UCSD-AML1 (cell line): ENCODE results near the gene ADAMTS17.
A peak's percentile ranks its signal among the peaks of the same experiment; 100 is the strongest.

ENCODE experiments used
- DNase-seq: peaks from one replicate; lab custom pipeline; 2025; ENCODE audit not compliant: unreplicated experiment; lab: John Stamatoyannopoulos, UW

The ADAMTS17 gene

DNA sequence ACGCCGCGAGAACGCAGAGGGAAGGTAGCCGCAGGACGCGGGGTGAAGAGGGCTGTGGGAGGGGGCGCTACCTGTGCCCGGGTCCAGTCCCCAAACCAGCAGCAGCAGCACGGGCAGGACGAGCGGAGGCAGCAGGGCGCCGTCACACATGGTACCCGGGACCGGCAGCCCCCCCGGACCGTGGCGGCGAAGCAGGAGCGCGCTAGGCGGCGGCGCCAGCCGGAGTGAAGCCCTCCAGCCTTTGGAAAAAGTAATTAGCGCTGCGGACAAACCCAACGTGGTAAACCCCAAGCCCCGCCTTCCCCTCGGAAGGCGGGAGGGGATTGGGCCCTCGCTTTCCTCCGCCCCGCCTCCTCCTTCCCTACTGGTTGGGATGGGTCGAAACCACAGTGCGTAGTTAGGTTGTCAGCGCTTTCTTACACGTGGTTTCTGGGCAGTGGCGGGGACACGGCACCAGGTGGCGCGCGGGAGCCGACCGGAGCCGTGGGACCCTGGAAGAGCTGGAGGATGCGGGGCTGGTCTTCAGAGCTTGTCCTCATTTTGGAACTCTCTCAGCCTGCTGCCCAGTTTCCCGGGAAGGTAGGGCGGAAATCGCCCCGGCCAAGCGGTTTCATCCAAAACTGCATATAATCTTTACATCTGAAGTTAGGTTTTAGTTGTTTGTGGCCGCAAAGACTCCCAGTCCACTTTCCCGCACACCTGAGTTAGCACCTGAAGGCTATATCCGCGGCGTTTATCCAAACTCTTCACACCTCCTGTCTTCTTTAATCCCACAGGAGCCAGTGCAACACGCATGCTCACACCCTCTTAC, at the start of gene ADAMTS17:
TSS of gene ADAMTS17 (minus strand) at position 226 of the 811 bp plus-strand sequence. CDS start at position 150, 76 bp downstream.
- peak; percentile 84 for DNase-seq

- DNase-seq: no peak
Observed at GRCh38 chr15:100385300-100386050, 43.7 kb upstream of the ADAMTS17 start.

- DNase-seq: no peak
Observed at GRCh38 chr15:100384108-100384410, 42.3 kb upstream of the ADAMTS17 start.

DNA sequence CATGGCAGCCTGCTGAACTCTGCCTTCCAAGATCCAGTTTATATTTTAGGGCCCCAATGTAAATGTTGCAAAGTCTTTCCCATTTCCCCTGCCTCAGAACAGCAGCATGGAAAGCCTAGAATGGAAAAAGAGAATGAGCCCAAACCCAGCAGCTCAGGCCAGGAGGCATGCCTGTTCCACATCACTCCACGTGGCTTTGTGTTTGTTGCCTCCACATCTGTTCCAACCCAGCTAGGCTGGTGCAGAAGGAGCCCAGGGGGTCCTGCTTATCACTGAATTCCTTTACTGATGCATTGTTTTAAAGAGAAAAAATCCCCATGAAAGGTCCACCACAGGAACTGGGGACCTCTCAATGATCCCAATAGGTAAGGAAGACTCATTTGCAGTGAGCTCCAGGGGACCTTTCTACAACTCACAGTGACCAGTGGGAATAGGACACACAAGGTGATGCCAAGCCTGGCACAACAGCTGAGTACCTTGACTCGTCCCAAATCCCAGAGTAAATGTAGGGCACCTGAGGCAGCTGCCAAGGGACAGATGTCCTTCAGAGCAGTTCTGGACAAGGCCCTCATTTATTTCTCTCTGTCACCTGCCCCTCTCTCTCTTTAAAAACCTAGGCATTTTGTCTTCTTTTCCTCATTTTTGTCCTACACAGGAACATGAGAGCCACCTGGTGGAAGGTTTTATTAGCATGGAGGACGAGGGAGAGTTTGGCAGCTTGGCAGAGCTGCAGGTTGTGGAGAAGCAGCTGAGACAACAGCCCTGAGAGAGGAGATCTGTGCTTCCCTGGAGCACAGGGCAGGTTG, 41.7 kb upstream of the ADAMTS17 start:
- peak; percentile 19 for DNase-seq

DNA sequence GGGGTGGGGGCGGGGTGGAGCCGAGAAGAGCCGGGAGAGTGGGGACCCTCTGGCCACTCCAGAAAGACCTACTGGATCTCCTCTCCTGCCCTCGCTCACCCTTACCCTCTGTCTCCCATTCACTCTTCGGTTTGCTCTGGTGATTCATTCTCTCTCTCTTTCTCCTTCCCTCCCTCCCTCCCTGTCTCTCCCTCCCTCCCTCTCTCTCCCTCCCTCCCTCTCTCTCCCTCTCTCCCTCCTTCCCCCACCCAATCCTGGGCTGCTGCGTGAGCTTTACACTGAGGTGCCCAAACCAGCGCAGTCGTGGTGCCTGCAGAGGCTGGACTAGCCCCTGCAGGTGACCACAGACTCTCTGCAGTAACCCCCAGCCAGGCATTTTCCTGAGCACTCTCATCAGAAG, 32.2 kb upstream of the ADAMTS17 start:
- no peak for DNase-seq

DNA sequence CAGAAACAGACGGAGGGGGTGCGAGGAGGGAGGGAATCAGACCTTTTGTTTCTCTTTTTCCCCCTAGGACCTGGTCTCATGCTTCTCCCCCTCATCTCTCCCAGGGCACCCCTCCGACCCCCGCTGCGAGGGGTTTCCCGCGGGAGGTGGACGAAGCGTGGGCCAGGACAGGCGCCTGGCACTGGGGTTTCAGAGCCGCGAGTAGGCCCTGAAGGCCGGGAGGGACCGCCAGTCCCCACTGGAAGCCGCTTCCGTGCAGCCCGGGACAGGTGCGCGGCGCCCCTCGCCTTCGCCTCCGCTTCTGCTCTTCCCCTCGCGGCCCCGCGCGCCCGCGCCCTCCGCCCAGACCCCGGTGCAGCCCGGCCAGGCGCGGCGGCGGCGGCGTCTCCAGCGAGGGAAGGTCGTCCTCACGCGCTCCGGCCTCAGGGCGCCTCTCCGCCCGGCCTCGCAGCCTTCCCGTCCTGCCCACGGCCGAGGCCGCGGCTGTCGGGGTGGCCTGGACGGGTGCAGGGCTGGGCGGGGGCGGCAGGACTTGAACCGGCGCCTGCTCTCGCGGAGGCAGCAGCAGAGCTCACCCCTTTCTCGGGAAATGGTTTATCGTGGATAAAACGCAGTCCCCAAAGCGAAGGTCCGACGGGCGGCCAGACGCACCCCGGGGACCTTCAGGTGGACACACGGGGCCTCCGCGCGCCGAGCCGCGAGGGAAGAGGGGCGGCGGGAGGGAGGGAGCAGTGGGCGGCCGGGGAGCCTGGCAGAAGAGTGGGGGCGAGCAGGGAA, 31.5 kb upstream of the ADAMTS17 start:
- DNase-seq: no peak

- no peak for DNase-seq
Observed at GRCh38 chr15:100372739-100373119, 31.0 kb upstream of the ADAMTS17 start.

- DNase-seq: no peak
Observed at GRCh38 chr15:100355342-100355741, 13.6 kb upstream of the ADAMTS17 start.

GRCh38 chr15:100353449-100353848, 11.7 kb upstream of the ADAMTS17 start:
- no peak for DNase-seq

GRCh38 chr15:100350434-100351226, 8.9 kb upstream of the ADAMTS17 start:
- no peak for DNase-seq

DNA sequence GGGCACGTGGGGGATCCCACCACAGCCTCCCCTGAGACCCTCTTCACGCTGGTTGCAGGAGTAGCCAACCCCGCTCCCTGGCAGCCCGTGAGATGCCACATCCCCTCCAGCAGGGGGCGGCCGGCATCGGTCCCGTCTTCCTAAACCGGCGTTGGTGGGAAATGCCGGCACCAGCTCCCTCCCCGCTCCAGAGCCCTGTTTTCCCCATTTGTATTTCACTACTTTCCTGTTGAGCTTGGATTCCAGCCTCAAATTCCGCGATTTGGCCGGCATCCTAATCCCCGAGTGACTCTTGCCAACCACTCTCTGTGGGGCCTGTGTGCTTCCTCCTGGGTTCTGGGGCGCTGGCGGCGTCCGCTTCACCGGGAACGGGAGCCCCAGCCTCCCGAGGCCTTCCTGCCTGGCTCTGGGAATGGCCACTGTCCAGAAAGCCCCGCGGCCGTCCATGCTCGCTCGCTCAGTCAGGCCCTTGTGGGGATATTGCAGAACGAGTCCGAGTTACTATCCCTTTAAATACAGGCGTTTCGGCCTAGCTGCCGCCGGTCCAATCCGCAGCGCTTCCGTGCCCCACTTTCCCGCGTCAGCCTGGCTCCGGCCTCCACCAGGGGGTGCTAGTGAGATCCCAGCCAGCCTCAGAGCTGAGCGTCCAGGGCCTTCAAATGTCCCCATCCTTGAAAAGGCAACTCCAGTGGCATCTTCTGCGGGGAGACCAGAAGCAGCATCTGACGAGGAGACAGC, 8.1 kb upstream of the ADAMTS17 start:
- DNase-seq: peak; percentile 87

GRCh38 chr15:100349321-100349695, 7.5 kb upstream of the ADAMTS17 start:
- no peak for DNase-seq

DNA sequence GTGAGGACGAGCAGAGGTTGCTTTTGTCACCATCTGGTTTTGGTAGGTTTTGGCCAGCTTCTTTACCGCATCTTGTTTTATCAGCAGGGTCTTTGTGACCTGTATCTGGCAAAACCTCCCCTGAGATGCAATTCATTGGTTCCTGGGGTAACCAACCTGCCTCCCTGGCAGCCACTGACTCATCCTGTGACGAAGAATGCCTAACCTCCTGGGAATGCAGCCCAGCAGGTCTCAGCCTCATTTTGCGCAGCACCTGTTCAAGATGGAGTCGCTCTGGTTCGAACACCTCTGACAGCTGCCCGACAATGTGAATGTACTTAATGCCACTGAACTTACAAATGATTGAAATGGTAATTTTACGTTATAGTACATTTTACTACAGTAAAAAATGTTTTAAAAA, 6.8 kb upstream of the ADAMTS17 start:
- DNase-seq: no peak

- no peak for DNase-seq
Observed at GRCh38 chr15:100346866-100347512, 5.2 kb upstream of the ADAMTS17 start.

- DNase-seq: no peak
Observed at GRCh38 chr15:100345438-100345837, 3.7 kb upstream of the ADAMTS17 start.

DNA sequence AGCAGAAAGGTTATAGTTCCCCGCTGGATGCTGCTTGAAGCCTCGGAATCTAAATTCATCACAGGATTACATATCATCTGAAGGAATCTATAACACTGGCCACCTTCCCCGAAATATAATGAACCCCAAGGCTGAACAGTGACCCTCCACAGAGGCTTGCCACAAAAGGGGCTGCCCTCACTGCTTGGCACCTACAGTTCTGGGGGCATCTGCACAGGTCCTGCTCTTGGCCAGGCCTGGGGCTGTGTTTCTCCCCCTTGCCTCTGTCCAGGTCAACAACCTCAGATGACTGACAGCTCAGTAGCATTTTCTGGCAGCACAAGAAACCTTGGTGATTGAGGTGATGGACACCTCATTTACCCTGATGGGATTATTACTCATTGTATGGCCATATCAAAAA, 1.5 kb upstream of the ADAMTS17 start:
- DNase-seq: no peak

DNA sequence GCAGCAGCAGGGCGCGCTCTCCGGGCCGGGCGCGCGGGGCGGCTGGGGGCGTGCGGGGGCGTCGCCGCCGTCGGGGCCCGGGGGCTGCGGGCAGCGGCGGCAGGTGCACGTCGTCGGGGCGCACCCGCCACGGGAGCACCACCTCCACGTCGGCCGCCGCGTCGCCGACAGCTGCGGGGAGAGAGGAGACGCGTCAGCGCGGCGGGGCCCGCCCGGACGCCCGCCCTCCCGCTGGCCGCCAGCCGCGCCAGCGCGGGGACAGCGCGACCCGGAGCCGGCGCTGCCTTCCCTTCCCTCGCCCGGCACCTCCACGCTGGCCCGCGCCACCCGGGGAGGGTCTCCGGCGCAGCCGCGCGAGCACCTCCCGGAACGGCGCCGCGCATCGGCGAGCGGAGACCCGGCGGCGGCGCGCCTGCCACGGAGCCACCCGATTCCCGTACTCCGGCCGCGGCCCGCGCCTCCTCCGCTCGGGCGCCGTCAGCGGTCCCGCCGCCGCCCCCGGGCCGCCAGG, 481 bp downstream of the ADAMTS17 start:
- DNase-seq: no peak

- no peak for DNase-seq
Observed at GRCh38 chr15:100340721-100341238, 995 bp downstream of the ADAMTS17 start.

DNA sequence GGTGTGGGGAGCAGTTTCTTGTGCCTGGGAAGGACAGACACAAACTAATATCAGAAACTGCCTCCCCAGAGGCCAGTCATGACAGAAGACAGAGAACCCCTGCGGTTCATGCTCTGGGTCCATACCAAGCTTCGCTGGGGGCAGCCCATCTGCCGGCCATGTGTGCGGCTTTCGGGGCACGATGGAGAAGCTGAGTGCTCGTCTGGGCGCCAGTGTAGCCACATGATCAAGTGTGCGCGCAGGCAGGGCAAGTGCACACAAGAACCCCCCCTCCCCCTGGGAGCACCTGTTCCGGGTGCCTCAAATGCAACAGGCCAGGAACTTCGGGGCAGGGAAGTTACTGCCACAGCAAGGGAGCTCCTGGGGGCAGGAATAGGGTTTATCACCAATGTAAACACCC, 1.8 kb downstream of the ADAMTS17 start:
- DNase-seq: no peak
